Stimulated activated CD4-positive, alpha-beta T cell treated with anti-CD3 and anti-CD28 coated beads, Interleukin-15, amount 100 ng/mL, for 1 hour (primary cell): ENCODE data around the gene TRIM23.
"Not testable (repeated sequence)": the region's sequence is repeated elsewhere in the genome, so short reads cannot be mapped to it uniquely, and the experiment has no call there.

Experiments used
- DNase-seq, 2 donors: peaks; one replicate each; pipeline ENCODE4 v3.0.0-alpha.2; 2020; ENCODE audit warnings: low read depth in 1 of 2, low spot score in 1 of 2

Gene TRIM23

GRCh38 chr5:65624025-65624570, at the start of gene TRIM23:
Gene TRIM23 (minus strand): TSS chr5:65624333. CDS start chr5:65624274, 59 bp downstream.
- peak; percentile 77 to 78 for DNase-seq

GRCh38 chr5:65672796-65673195, 48.7 kb upstream of the TRIM23 start:
- DNase-seq, result no peak

DNA sequence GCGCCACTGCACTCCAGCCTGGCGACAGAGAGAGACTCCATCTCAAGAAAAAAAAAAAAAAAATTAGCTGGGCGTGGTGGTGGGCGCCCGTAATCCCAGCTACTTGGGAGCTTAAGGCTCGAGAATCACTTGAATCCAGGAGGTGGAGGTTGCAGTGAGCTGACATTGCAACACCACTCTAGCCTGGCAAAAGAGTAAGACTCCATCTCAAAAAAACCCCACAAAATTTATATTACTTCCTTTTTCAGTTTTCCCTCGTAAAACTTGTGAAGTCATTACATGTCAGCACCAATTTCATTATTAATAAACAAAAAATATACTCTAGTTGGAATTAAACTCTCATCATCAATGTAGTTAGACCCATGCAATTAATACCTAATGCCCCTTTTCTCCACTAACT, 44.6 kb upstream of the TRIM23 start:
- DNase-seq, result no peak

DNA sequence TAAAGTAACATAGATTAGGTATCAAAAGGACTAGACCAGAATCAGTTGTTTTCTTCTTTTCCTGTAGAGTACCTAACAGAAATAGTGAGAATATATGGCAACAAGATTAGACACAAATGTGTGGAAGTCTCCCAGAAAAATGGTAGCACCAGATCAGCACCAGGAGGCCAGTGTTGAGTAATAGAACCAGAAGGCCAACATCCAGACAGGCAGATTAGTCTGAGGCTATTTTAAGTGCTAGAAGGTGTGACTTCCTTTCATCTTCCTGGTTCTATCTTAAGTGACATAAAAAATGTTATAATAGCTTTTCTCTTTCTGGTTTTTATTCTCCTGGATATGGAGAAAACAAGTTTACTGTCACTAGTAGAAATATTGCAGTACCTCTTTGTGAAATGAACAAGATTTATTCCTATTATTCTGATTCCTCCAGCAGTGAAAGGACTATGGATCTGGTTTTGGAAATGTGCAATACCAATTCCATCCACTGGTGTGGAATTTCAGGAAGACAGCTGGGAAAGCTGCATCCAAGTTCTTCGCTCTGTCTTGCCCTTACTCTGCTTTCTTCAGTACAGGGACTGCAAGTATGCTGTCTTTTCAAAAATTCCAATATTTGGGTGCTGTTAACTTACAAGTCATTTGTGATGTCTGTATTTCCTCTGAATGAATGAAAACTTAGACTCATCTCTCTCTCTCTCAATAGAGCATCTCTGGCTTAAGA, 39.8 kb upstream of the TRIM23 start:
- DNase-seq, result no peak

DNA sequence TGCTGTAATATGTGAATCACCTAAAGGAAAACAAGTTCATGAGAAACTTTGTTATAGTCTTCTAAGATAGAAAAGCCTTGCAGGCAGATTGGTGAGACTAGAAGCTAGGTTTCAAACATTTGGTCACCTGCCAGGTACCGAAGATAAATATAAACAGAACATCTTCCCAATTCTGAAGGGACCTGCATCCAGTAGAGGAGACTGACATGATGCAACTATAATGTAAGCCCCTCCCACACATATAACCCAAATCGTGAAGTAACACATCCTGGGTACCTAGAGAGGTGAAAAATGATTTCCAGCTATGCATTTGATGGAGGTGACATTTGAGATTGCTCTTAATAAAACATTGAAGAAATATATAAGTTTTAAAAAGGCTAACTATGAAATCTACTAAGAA, 30.6 kb upstream of the TRIM23 start:
- DNase-seq, result no peak

DNA sequence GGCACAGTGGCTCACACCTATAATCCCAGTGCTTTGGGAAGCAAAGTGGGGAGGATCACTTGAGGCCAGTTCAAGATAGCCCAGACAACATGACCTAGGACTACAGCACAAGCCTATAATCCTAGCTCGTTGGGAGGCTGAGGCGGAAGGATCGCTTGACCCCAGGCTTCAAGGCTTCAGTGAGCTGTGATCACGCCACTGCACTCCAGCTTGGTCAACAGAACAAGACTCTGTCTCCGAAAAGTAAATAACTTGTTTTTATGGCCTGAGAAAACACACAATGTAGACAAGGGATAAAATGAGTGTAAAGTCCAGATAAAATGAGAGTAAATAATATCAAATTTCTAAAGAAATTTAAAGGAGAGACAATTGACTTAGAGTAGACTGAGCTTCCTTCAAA, 27.0 kb upstream of the TRIM23 start:
- DNase-seq, result no peak

DNA sequence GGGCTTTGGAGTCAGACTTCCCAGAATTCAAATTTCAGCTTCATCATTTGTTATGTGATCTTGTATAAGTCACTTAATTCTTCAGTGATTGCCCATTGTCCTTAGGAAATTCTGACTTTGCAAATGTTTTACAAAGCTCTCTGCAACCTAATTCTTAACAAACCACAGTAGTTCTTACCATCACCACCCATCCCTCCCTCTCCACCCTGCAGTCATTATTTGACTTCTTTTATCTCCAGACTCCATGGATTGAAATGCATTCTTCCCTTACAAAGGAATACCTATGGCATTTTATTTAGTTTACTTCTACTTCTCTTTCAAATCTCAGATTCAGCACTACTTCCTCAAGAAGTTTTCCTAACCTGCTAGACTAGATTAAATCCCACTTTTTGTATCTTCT, 23.8 kb upstream of the TRIM23 start:
- DNase-seq, result no peak

DNA sequence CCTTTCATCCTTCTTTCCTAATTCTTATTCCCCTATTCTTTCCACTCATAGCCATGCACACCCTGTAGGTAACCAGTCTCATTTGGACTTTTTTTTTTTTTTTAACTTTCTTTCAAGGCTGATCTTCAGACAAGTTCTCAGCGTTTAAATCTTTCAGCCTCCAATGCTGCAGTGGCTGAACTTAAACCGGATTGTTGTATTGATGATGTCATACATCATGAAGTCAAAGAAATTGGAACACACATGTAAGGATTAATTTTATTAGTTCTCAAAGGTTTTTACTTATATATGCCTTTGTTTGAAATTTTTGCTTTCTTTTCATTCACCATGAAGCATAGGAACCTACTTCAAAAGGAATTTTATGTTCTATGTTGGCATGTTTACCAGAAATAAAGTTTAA, 22.8 kb upstream of the TRIM23 start:
- DNase-seq, result no peak

DNA sequence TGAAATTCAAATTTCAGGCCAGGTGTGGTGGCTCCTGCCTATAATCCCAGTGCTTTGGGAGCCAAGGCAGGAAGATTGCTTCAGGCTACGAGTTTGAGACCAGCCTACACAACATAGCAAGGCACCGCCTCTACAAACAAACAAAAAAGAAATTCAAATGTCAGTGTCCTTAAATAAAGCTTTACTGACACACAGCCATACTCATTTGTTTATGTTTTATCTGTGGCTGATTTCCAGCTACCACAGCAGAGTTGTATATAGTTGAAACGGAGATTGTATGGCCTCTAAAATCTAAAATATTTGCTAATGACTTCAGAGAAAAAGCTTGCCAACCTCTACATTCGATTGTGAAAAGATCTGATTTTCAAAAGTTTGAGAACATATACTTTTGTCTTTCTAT, 16.1 kb upstream of the TRIM23 start:
- no peak for DNase-seq

GRCh38 chr5:65630981-65631380, 6.8 kb upstream of the TRIM23 start:
- DNase-seq, result no peak

- DNase-seq, result no peak
Observed at GRCh38 chr5:65625743-65626142, 1.6 kb upstream of the TRIM23 start.

GRCh38 chr5:65624571-65625555, 730 bp upstream of the TRIM23 start, which contains the start of the genes SHLD3 and TRAPPC13:
Gene SHLD3 (plus strand): TSS chr5:65625027. CDS start chr5:65629588, 4,561 bp downstream.
Gene TRAPPC13 (plus strand): TSS chr5:65625027. CDS start chr5:65625061, 34 bp downstream.
- peak; percentile 57 to 62 for DNase-seq

DNA sequence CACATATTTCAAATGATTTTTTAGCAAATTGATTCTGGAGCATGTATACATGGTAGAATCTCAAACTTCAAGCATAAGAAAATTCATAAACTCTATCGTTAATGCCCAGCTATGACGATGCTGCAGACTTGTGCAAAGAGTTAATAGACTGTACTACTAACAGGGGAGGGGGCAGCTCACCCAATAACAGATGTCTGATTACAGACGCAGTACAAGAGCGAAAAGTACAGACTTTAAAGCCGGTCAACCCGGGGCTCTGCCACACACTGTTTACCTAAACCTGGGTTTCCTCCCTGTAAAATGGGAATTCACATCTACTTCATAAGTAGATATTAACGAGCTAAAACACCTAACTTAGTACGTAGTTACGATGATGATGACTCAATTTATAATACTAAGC, 651 bp downstream of the TRIM23 start:
- no peak for DNase-seq

DNA sequence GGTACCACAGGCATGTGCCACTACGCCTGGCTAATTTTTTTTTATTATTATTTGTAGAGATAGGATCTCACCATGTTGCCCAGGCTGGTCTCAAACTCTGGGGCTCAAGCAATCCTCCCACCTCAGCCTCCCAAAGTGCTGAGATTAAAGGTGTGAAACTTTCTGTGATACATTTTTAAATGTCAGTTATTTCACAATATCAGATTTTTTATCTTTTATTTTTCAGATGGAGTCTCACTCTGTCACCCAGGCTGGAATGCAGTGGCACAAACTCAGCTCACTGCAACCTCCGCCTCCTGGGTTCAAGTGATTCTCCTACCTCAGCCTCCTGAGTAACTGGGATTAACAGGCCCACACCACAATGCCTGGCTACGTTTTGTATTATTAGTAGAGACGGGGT, 2.2 kb downstream of the TRIM23 start:
- not testable (repeated sequence) for DNase-seq

DNA sequence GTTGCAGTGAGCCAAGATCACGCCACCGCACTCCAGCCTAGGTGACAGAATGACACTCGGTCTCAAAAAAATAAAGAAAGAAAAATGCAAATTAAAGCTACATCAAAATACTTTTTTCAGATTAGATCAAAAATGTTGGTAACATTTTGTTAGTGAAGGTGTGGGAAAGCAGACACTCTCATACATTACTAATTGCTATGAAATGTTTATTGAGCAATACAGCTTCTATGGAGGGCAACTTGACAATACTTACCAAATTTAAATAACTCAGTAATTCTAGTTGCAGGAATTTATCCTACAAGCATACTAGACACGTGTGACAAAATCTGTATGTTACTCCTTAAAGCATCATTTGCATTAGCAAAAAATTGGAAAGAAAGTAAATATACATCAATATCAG, 4.1 kb downstream of the TRIM23 start:
- no peak for DNase-seq

DNA sequence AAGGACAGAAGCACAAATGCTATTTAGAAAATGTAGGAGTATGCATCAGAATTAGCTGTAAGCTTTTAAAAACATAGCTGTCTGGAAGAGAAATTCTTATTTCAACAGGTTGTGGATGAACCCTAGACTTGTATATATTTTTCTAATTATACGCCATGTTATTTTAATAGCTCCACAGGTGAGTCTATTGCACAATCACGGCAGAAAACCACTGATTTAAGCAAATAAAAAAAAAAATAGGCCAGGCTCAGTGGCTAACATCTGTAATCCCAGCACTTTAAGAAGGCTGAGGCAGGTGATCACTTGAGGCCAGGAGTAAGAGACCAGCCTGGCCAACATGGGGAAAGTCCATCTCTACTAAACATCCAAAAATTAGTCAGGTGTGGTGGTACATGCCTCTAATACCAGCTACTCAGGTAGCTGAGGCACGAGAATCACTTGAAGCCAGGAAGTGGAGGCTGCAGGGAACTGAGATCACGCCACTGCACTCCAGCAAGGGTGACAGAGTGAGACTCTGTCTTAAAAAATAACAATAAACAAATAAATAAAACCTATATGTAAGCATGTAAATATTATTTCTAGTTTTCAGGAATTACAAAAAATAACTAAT, 11.7 kb downstream of the TRIM23 start:
- no peak for DNase-seq

DNA sequence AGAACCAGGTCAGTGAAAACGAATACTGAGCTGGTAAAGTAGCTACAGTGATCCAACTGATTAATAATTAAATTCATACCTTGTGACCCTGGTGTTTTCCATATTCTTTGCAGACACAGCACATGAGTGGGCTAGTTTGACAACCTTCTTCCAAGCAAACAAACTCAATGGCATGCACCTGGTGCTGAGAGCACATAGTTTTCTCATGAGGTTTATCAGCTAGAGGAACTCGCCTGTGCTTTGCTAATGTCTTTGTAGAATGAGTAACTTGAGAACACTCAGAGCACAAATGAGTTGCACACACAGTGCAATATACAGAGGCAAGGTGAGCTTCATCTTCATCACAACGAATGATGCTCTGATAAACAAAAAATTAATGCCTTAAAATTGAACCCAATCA, 12.6 kb downstream of the TRIM23 start:
- DNase-seq, result no peak

- DNase-seq, result not testable (repeated sequence)
Observed at GRCh38 chr5:65601761-65602160, 22.4 kb downstream of the TRIM23 start.

DNA sequence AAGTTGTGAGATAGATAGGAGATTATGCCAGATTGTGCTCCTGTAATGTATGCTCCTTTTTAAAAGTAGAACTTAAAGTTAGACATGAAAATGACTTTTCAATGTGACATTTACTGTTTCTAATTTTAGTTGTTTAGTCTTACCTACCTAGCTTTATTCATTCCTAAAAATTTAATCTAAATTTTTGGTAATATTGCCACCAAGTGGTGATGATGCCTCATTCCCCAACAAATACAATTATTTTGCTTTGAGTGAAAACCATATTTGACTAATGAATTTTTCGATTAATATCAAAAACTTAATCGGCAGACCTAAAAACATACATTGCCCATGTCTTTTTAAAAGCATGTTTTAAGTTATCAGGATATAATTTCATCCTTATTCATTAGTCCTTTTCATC, 35.4 kb downstream of the TRIM23 start:
- no peak for DNase-seq

DNA sequence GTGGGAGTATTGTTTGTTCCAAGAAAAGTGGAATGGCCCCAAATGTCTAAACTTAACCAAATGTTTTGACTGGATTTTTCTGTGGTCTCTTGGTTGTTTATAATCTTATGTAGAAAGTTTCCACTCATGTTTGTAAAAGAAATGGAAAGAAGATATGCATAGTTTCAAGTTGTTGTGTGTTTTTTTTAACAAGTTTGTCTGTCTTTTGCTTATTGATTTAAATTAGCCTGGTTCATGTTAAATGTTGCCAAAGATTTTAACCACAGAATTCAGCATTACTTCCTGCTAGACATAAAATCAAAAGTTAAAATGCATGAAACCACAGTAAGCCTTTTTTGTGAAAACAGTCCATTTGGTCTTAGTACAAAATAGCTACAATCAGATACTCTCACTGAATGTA, 47.0 kb downstream of the TRIM23 start:
- DNase-seq, result no peak

DNA sequence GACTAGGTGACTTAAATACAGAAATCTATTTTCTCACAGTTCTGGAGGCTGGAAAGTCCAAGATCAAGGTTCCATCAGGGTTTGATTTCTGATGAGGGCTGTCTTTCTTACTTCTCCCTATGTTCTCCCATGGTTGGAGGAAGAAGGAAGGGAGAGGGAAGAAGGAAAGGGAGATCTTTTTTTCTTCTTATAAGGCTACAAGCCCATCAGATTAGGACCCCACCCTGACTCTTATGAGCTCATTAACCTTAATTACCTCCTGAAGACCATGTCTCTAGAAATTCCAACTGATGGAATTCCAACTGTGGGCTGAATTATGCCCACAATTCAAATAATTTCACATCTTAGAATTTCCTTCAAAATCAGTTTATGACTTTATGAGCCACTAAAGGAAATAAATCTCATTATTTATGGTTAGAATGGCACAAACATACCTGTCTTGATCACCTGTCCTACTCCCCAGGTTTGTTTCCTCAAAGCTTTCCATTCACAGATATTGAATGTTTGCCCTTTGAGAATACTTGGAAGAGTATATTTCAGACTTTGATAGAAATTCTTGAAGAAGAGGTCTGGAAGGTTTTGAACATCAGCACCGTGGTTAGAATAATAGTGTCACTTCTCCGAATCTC, 53.4 kb downstream of the TRIM23 start:
- DNase-seq, result no peak
